GM18870 (cell line): Measurements from ENCODE around the gene KAZN.

Source experiments
- ATAC-seq: cut with Tn5 transposase; IDR thresholded peaks from one replicate; pipeline ENCODE4 v1.9.1; 2021; ENCODE audit warnings: moderate library complexity; ENCODE audit not compliant: unreplicated experiment

The KAZN gene

GRCh38 chr1:14945132-14946010 lies 346.9 kb downstream of the KAZN start:
- ATAC-seq = no peak

- ATAC-seq = no peak
Observed at GRCh38 chr1:14946011-14946359, 347.5 kb downstream of the KAZN start.

GRCh38 chr1:14946684-14947238 lies 348.3 kb downstream of the KAZN start:
- no peak for ATAC-seq

GRCh38 chr1:14947421-14947820 lies 348.9 kb downstream of the KAZN start:
- no peak for ATAC-seq

GRCh38 chr1:14948112-14948652 lies 349.7 kb downstream of the KAZN start:
- ATAC-seq = no peak

GRCh38 chr1:14949270-14949835 lies 350.9 kb downstream of the KAZN start:
- ATAC-seq = no peak

GRCh38 chr1:14949836-14950713 lies 351.6 kb downstream of the KAZN start:
- no peak for ATAC-seq

GRCh38 chr1:14951766-14952165 lies 353.3 kb downstream of the KAZN start:
- ATAC-seq = no peak

GRCh38 chr1:14952626-14953314 lies 354.3 kb downstream of the KAZN start:
- no peak for ATAC-seq

- no peak for ATAC-seq
Observed at GRCh38 chr1:14954210-14954609, 355.7 kb downstream of the KAZN start.

- ATAC-seq = no peak
Observed at GRCh38 chr1:14954930-14955329, 356.4 kb downstream of the KAZN start.

GRCh38 chr1:14955402-14955801 lies 356.9 kb downstream of the KAZN start:
- ATAC-seq = no peak

GRCh38 chr1:14955976-14956375 lies 357.5 kb downstream of the KAZN start:
- ATAC-seq = no peak

- no peak for ATAC-seq
Observed at GRCh38 chr1:14956579-14957195, 358.2 kb downstream of the KAZN start.

GRCh38 chr1:14957375-14958098 lies 359.1 kb downstream of the KAZN start:
- ATAC-seq = no peak

GRCh38 chr1:14958249-14959058 lies 360.0 kb downstream of the KAZN start:
- ATAC-seq = no peak

- no peak for ATAC-seq
Observed at GRCh38 chr1:14959059-14959694, 360.7 kb downstream of the KAZN start.

- ATAC-seq = no peak
Observed at GRCh38 chr1:14961661-14962267, 363.3 kb downstream of the KAZN start.
